NCI-H2171 treated with DMSO at 0.1 percent for 48 hours (cell line): ENCODE results near the gene JAZF1.

ENCODE experiments used
- DNase-seq: peaks from one replicate; lab custom pipeline; 2025; lab: John Stamatoyannopoulos, UW

The JAZF1 gene

GRCh38 chr7:27834179-27834921, 346.2 kb downstream of the JAZF1 start:
- DNase-seq, result no peak

GRCh38 chr7:27826357-27826756, 354.2 kb downstream of the JAZF1 start:
- DNase-seq, result no peak

GRCh38 chr7:27825891-27826290, 354.7 kb downstream of the JAZF1 start:
- DNase-seq, result no peak

GRCh38 chr7:27822245-27822644, 358.4 kb downstream of the JAZF1 start:
- DNase-seq, result no peak

GRCh38 chr7:27812706-27813105, 367.9 kb downstream of the JAZF1 start:
- DNase-seq, result no peak

GRCh38 chr7:27810186-27810585, 370.4 kb downstream of the JAZF1 start:
- DNase-seq, result no peak

GRCh38 chr7:27808626-27809025, 372.0 kb downstream of the JAZF1 start:
- no peak for DNase-seq

- no peak for DNase-seq
Measured at GRCh38 chr7:27804139-27804538, 376.5 kb downstream of the JAZF1 start.

GRCh38 chr7:27802999-27803398, 377.6 kb downstream of the JAZF1 start:
- no peak for DNase-seq

GRCh38 chr7:27799212-27799611, 381.4 kb downstream of the JAZF1 start:
- no peak for DNase-seq

GRCh38 chr7:27795977-27796376, 384.6 kb downstream of the JAZF1 start:
- no peak for DNase-seq

GRCh38 chr7:27793780-27794179, 386.8 kb downstream of the JAZF1 start:
- DNase-seq, result no peak

- no peak for DNase-seq
Measured at GRCh38 chr7:27788437-27788836, 392.2 kb downstream of the JAZF1 start.

- DNase-seq, result peak; percentile 25
Measured at GRCh38 chr7:27784399-27785053, 396.1 kb downstream of the JAZF1 start.

GRCh38 chr7:27782849-27783248, 397.7 kb downstream of the JAZF1 start:
- DNase-seq, result no peak

GRCh38 chr7:27781188-27781587, 399.4 kb downstream of the JAZF1 start:
- no peak for DNase-seq
